Thymus (tissue), 11 donors: ENCODE results near the gene ABCA6. TPM values are rescaled to one million over a fixed set of nuclear protein-coding genes. Genes with fewer than 3 reads are reported as not detected.

ENCODE experiments used
- DNase-seq, 9 donors: peaks; one replicate each; pipeline ENCODE4 v3.0.0-alpha.2; 2013; ENCODE audit warnings: low spot score in 9 of 9, low read depth in 6 of 9, missing footprints in 1 of 9
- H3K27ac ChIP-seq, 2 donors: one replicate each; pipeline ENCODE4 v1.5.1; 2013; ENCODE audit warnings: control low read depth in 1 of 2, low read depth in 1 of 2, low read length in 1 of 2, mild to moderate bottlenecking in 1 of 2, moderate library complexity in 1 of 2
- H3K27me3 ChIP-seq, 2 donors: one replicate each; pipeline ENCODE4 v1.5.1; 2013; ENCODE audit warnings: low read length in 1 of 2; ENCODE audit not compliant: control insufficient read depth in 2 of 2, insufficient read depth in 1 of 2
- H3K36me3 ChIP-seq, 2 donors: one replicate each; pipeline ENCODE4 v1.5.1; 2013; ENCODE audit warnings: low read length in 1 of 2, mild to moderate bottlenecking in 1 of 2, moderate library complexity in 1 of 2; ENCODE audit not compliant: control insufficient read depth in 2 of 2, insufficient read depth in 2 of 2
- H3K4me1 ChIP-seq, 2 donors: one replicate each; pipeline ENCODE4 v1.5.1; 2013; ENCODE audit warnings: low read length in 2 of 2; ENCODE audit not compliant: control insufficient read depth in 2 of 2, insufficient read depth in 2 of 2
- H3K4me3 ChIP-seq, 2 donors: one replicate each; pipeline ENCODE4 v1.5.1; 2013; ENCODE audit warnings: low read length in 2 of 2, control low read depth in 1 of 2, mild to moderate bottlenecking in 1 of 2
- H3K9me3 ChIP-seq, 2 donors: one replicate each; pipeline ENCODE4 v1.5.1; 2013; ENCODE audit warnings: low read length in 1 of 2, mild to moderate bottlenecking in 1 of 2; ENCODE audit not compliant: control insufficient read depth in 2 of 2, insufficient read depth in 1 of 2
- WGBS: extraction: QIAGEN DNeasy Blood & Tissue Kit; methylation state at CpG from one replicate; pipeline ENCODE4 v1.1.7; 2013; 5-methylcytosine and 5-hydroxymethylcytosine counted together
- polyA plus RNA-seq: library from polyadenylated mRNA; stranded (reverse); fragments of 200-250 nt; gene quantifications from one replicate; pipeline ENCODE4 v1.2.3, GENCODE V29; 2013
- total RNA-seq: library from RNA; stranded (reverse); fragments of 120-200 nt; gene quantifications from one replicate; pipeline ENCODE4 v1.2.4, GENCODE V29; 2013
- donor health status: healthy.

ABCA6 gene
- total and polyA plus RNA-seq, 2 donors, result 5.0 to 5.5 TPM

- Histone ChIP-seq H3K9me3 (no peaks in the 10 kb centered on the region), H3K27ac (no peak overlapping the region), H3K4me1 (no peaks in the 10 kb centered on the region), H3K27me3 (no peaks in the 10 kb centered on the region), H3K36me3 (no peaks in the 10 kb centered on the region), H3K4me3 (no peak overlapping the region)
- DNase-seq, result no peak
- 97% methylated on average over 2 of the region's 2 CpGs for WGBS
Measured at GRCh38 chr17:69144331-69145255, 2.9 kb upstream of the ABCA6 start.

- Histone ChIP-seq H3K4me3 (no peak overlapping the region), H3K36me3 (no peaks in the 10 kb centered on the region), H3K9me3 (no peaks in the 10 kb centered on the region), H3K27ac (no peak overlapping the region), H3K27me3 (no peaks in the 10 kb centered on the region), H3K4me1 (no peaks in the 10 kb centered on the region)
- 97% methylated on average over 3 of the region's 3 CpGs for WGBS
- no peak for DNase-seq
Measured at GRCh38 chr17:69143683-69144231, 2.1 kb upstream of the ABCA6 start.

- H3K36me3 ChIP-seq, result no peaks in the 10 kb centered on the region
- no peaks in the 10 kb centered on the region for H3K4me1 ChIP-seq
- H3K27me3 ChIP-seq, result no peaks in the 10 kb centered on the region
- 100% methylated on average over 1 of the region's 1 CpG for WGBS
- H3K27ac ChIP-seq, result no peak overlapping the region
- no peak overlapping the region for H3K4me3 ChIP-seq
- DNase-seq, result no peak
- H3K9me3 ChIP-seq, result no peaks in the 10 kb centered on the region
Measured at GRCh38 chr17:69143151-69143550, 1.5 kb upstream of the ABCA6 start.

- no peaks in the 10 kb centered on the region for H3K36me3 ChIP-seq
- 97% methylated on average over 3 of the region's 3 CpGs for WGBS
- no peak overlapping the region for H3K4me3 ChIP-seq
- H3K9me3 ChIP-seq, result no peaks in the 10 kb centered on the region
- H3K4me1 ChIP-seq, result no peaks in the 10 kb centered on the region
- no peak overlapping the region for H3K27ac ChIP-seq
- DNase-seq, result no peak
- no peaks in the 10 kb centered on the region for H3K27me3 ChIP-seq
Measured at GRCh38 chr17:69142175-69142802, 594 bp upstream of the ABCA6 start.

- 92% methylated on average over 3 of the region's 3 CpGs for WGBS
- H3K27ac ChIP-seq, result no peak overlapping the region
- no peaks in the 10 kb centered on the region for H3K36me3 ChIP-seq
- DNase-seq, result no peak
- no peaks in the 10 kb centered on the region for H3K9me3 ChIP-seq
- H3K4me1 ChIP-seq, result no peaks in the 10 kb centered on the region
- no peaks in the 10 kb centered on the region for H3K27me3 ChIP-seq
- H3K4me3 ChIP-seq, result no peak overlapping the region
Measured at GRCh38 chr17:69134112-69134511, 7.6 kb downstream of the ABCA6 start.

GRCh38 chr17:69130627-69131296, 10.9 kb downstream of the ABCA6 start:
- H3K9me3 ChIP-seq, result no peaks in the 10 kb centered on the region
- H3K27ac ChIP-seq, result no peak overlapping the region
- H3K4me3 ChIP-seq, result no peak overlapping the region
- H3K36me3 ChIP-seq, result no peaks in the 10 kb centered on the region
- H3K27me3 ChIP-seq, result no peaks in the 10 kb centered on the region
- no peak for DNase-seq
- H3K4me1 ChIP-seq, result no peaks in the 10 kb centered on the region
- WGBS, result 95% methylated on average over 6 of the region's 6 CpGs

GRCh38 chr17:69123626-69124025, 18.1 kb downstream of the ABCA6 start:
- 97% methylated on average over 1 of the region's 1 CpG for whole genome bisulfite sequencing
- Histone ChIP-seq H3K9me3 (no peaks in the 10 kb centered on the region), H3K27me3 (no peaks in the 10 kb centered on the region), H3K27ac (no peak overlapping the region), H3K36me3 (no peaks in the 10 kb centered on the region), H3K4me3 (no peak overlapping the region), H3K4me1 (no peaks in the 10 kb centered on the region)
- no peak for DNase-seq

GRCh38 chr17:69122065-69122464, 19.6 kb downstream of the ABCA6 start:
- no peak overlapping the region for H3K27ac ChIP-seq
- H3K9me3 ChIP-seq, result no peaks in the 10 kb centered on the region
- no peaks in the 10 kb centered on the region for H3K36me3 ChIP-seq
- 99% methylated on average over 5 of the region's 5 CpGs for WGBS
- H3K4me3 ChIP-seq, result no peak overlapping the region
- no peak for DNase-seq
- no peaks in the 10 kb centered on the region for H3K27me3 ChIP-seq
- H3K4me1 ChIP-seq, result no peaks in the 10 kb centered on the region
